HepG2 (cell line): ENCODE data around the gene OR4C45. TPM values are rescaled to one million over a fixed set of nuclear protein-coding genes. Genes with fewer than 3 reads are reported as not detected.

Experiments
- ATAC-seq: fragments of 200-7000 bp; cut with Tn5 transposase; 3 replicates; pipeline ENCODE4 v1.9.1; 2020; ENCODE audit warnings: mild to moderate bottlenecking, moderate library complexity
- BruUV-seq: library from RNA; stranded (reverse); fragments of 400-500 nt; replicated peaks from 2 replicates; lab custom pipeline; 2021; lab: Mats Ljungman, UMichigan
- CTCF ChIA-PET: fragments of 300-600 bp; formaldehyde crosslinking; extraction: SDS; loops from one replicate; lab custom pipeline; 2021; ENCODE audit warnings: low total read pairs, inconsistent platforms, low intra/inter-chr PET ratio; lab: Yijun Ruan, JAX
- POLR2A ChIA-PET: fragments of 350-600 bp; sonication (Branson Sonifier 250); formaldehyde crosslinking; loops from one replicate; lab custom pipeline; 2020; ENCODE audit warnings: antibody characterized with exemption, inconsistent platforms; lab: Yijun Ruan, JAX
- DNase-seq: peaks from one replicate; pipeline ENCODE4 v3.0.0-alpha.2; 2015; ENCODE audit warnings: low spot score
- FAIRE-seq: peaks from 3 replicates; lab custom pipeline; 2011; peaks lifted over from hg19 to GRCh38; lab: Jason Lieb, UNC
- H2AFZ ChIP-seq: one replicate; pipeline ENCODE4 v1.6.1; 2011; ENCODE audit warnings: low read length, inconsistent platforms
- H3K27ac ChIP-seq: fragments of 300-600 bp; 3 replicates; pipeline ENCODE4 v1.8.0; 2011; ENCODE audit warnings: mixed run types, mild to moderate bottlenecking, mixed read lengths, low read length, inconsistent platforms; ENCODE audit not compliant: insufficient read depth; ENCODE audit errors: extremely low read length
- H3K27me3 ChIP-seq, 2 experiments: fragments of 200-600 bp in 1 of 2; 2 replicates in 1 of 2; 3 replicates in 1 of 2; pipeline versions ENCODE4 v1.6.0 to v1.8.0; 2011; ENCODE audit warnings: low read length in 2 of 2, mild to moderate bottlenecking in 2 of 2, moderate library complexity in 2 of 2, inconsistent platforms in 1 of 2; ENCODE audit not compliant: insufficient read depth in 2 of 2, control insufficient read depth in 1 of 2
- H3K36me3 ChIP-seq, 2 experiments: fragments of 200-600 bp in 1 of 2; replicated peaks in 1 of 2; 2 replicates in 1 of 2; 3 replicates in 1 of 2; pipeline versions ENCODE4 v1.5.1 to v1.8.0; 2011; ENCODE audit warnings: low read length in 2 of 2, inconsistent platforms in 1 of 2; ENCODE audit not compliant: insufficient read depth in 2 of 2, control insufficient read depth in 1 of 2
- H3K4me1 ChIP-seq: 2 replicates; pipeline ENCODE4 v1.5.1; 2012; ENCODE audit warnings: low read length, inconsistent platforms; ENCODE audit not compliant: insufficient read depth
- H3K4me2 ChIP-seq: 2 replicates; pipeline ENCODE4 v1.6.0; 2011; ENCODE audit warnings: low read depth, low read length, inconsistent platforms
- H3K4me3 ChIP-seq, 3 experiments: fragments of 200-600 bp in 1 of 3; sonication (generic), shearing (Covaris generic) in 1 of 3; replicated peaks in 1 of 3; 2 replicates each; pipeline ENCODE4 v1.5.1; 2011 to 2016; ENCODE audit warnings: low read length in 3 of 3, inconsistent platforms in 2 of 3, low read depth in 2 of 3, mild to moderate bottlenecking in 2 of 3, control low read depth in 1 of 3, mixed read lengths in 1 of 3; ENCODE audit not compliant: insufficient read depth in 1 of 3
- H3K79me2 ChIP-seq: one replicate; pipeline ENCODE4 v1.6.1; 2011; ENCODE audit warnings: low read length, inconsistent platforms; ENCODE audit not compliant: insufficient read depth
- H3K9ac ChIP-seq: 2 replicates; pipeline ENCODE4 v1.6.0; 2011; ENCODE audit warnings: mild to moderate bottlenecking, low read depth, low read length, inconsistent platforms; ENCODE audit not compliant: insufficient read depth
- H3K9me3 ChIP-seq: 2 replicates; pipeline ENCODE4 v1.5.1; 2012; ENCODE audit warnings: mild to moderate bottlenecking, low read length
- H4K20me1 ChIP-seq: 2 replicates; pipeline ENCODE4 v1.6.0; 2011; ENCODE audit warnings: inconsistent platforms, mild to moderate bottlenecking, low read length, moderate library complexity; ENCODE audit not compliant: insufficient read depth
- ARID2 ChIP-seq: sonication (generic); formaldehyde crosslinking; IDR thresholded peaks from 2 replicates; pipeline ENCODE4 v1.8.1; 2022; ENCODE audit warnings: mild to moderate bottlenecking, missing genetic modification reagents, borderline replicate concordance
- ATF1 ChIP-seq: IDR thresholded peaks from 2 replicates; pipeline ENCODE4 v1.6.1; 2016; ENCODE audit warnings: mild to moderate bottlenecking, control low read depth
- ATM ChIP-seq: fragments of 450-650 bp; IDR thresholded peaks from 2 replicates; pipeline ENCODE4 v1.7.1; 2017; ENCODE audit warnings: mild to moderate bottlenecking, borderline replicate concordance
- CBX1 ChIP-seq: IDR thresholded peaks from one replicate; pipeline ENCODE4 v1.6.1; 2016; ENCODE audit warnings: antibody characterized with exemption, low read depth
- CEBPB ChIP-seq: IDR thresholded peaks from 2 replicates; pipeline ENCODE4 v1.6.1; 2011; ENCODE audit warnings: low read depth, low read length, improper control_type of control experiment, borderline replicate concordance
- ISL2 ChIP-seq: sonication (generic); formaldehyde crosslinking; IDR thresholded peaks from 2 replicates; pipeline ENCODE4 v1.5.0; 2020; ENCODE audit warnings: missing genetic modification reagents
- KLF9 ChIP-seq: IDR thresholded peaks from 2 replicates; pipeline ENCODE4 v1.6.1; 2016; ENCODE audit warnings: low read depth
- MTERF4 ChIP-seq: sonication (generic); formaldehyde crosslinking; IDR thresholded peaks from 2 replicates; pipeline ENCODE4 v1.8.0; 2023; ENCODE audit warnings: mild to moderate bottlenecking, missing genetic modification reagents
- SOX5 ChIP-seq: IDR thresholded peaks from 2 replicates; pipeline ENCODE4 v1.6.1; 2016; ENCODE audit warnings: borderline replicate concordance
- ZBTB14 ChIP-seq: sonication (generic); formaldehyde crosslinking; IDR thresholded peaks from 2 replicates; pipeline ENCODE4 v1.4.0; 2020; ENCODE audit warnings: missing genetic modification reagents
- ZKSCAN8 ChIP-seq: IDR thresholded peaks from 2 replicates; pipeline ENCODE4 v1.6.1; 2016; ENCODE audit warnings: borderline replicate concordance, missing genetic modification reagents, missing compliant biosample characterization
- ZNF224 ChIP-seq: sonication (generic); formaldehyde crosslinking; IDR thresholded peaks from 2 replicates; pipeline ENCODE4 v1.5.0; 2020; ENCODE audit warnings: mild to moderate bottlenecking, missing genetic modification reagents
- ZNF569 ChIP-seq: sonication (generic); formaldehyde crosslinking; IDR thresholded peaks from 2 replicates; pipeline ENCODE4 v1.5.0; 2020; ENCODE audit warnings: mild to moderate bottlenecking, missing genetic modification reagents, moderate library complexity, borderline replicate concordance
- ZNF784 ChIP-seq: sonication (generic); formaldehyde crosslinking; IDR thresholded peaks from 2 replicates; pipeline ENCODE4 v1.5.1; 2020; ENCODE audit warnings: missing genetic modification reagents, mild to moderate bottlenecking, borderline replicate concordance
- ZNF788 ChIP-seq: sonication (generic); formaldehyde crosslinking; IDR thresholded peaks from 2 replicates; pipeline ENCODE4 v1.5.0; 2020; ENCODE audit warnings: mild to moderate bottlenecking, missing genetic modification reagents, borderline replicate concordance
- WGBS: methylation state at CpG from one replicate; pipeline ENCODE4 v1.1.6; 2017; ENCODE audit warnings: low lambda C conversion rate; 5-methylcytosine and 5-hydroxymethylcytosine counted together
- in situ Hi-C: cut with HindIII; loops from 2 replicates; pipeline ENCODE4 v1.10.0; 2017; ENCODE audit warnings: low pct_unique_long_range_greater_than_20kb; ENCODE audit not compliant: extremely low pct_ligation_motif_present
- intact Hi-C: fragments of 100-400 bp; cut with micrococcal nuclease; formaldehyde crosslinking; loops from one replicate; pipeline ENCODE4 v1.10.0; 2022; ENCODE audit not compliant: unreplicated experiment
- polyA plus RNA-seq, 8 experiments: library from polyadenylated mRNA; depleted of rRNA in 3 of 8; stranded (reverse) in 7 of 8; unstranded in 1 of 8; fragments of >200 nt; fragmentation: Illumina TruSeq in 4 of 8; extraction: Trizol in 4 of 8; gene quantifications; 2 replicates each; pipeline versions ENCODE4 v1.2.1 to v1.2.3, GENCODE V29; 2011 to 2016; ENCODE audit warnings: low read depth in 4 of 8, missing spikeins in 1 of 8, mixed read lengths in 1 of 8; ENCODE audit not compliant: insufficient read depth in 1 of 8
- total RNA-seq, 5 experiments: library from RNA; depleted of rRNA; stranded (reverse); fragments of >200 nt; fragmentation: Illumina TruSeq; extraction: Trizol; gene quantifications; 2 replicates each; pipeline ENCODE4 v1.2.3, GENCODE V29; 2016; ENCODE audit warnings: low read depth in 1 of 5
- TF ChIP-seq, protein P1 (sequence below): sonication (generic); formaldehyde crosslinking; IDR thresholded peaks from 2 replicates; pipeline ENCODE4 v1.4.0; 2020; ENCODE audit warnings: mild to moderate bottlenecking, missing genetic modification reagents, borderline replicate concordance

The OR4C45 gene
- total and polyA plus RNA-seq, 2 of the 13 experiments (the other 11 are each of a cell fraction or from before 2014, with no cell fraction given) = not detected

DNA sequence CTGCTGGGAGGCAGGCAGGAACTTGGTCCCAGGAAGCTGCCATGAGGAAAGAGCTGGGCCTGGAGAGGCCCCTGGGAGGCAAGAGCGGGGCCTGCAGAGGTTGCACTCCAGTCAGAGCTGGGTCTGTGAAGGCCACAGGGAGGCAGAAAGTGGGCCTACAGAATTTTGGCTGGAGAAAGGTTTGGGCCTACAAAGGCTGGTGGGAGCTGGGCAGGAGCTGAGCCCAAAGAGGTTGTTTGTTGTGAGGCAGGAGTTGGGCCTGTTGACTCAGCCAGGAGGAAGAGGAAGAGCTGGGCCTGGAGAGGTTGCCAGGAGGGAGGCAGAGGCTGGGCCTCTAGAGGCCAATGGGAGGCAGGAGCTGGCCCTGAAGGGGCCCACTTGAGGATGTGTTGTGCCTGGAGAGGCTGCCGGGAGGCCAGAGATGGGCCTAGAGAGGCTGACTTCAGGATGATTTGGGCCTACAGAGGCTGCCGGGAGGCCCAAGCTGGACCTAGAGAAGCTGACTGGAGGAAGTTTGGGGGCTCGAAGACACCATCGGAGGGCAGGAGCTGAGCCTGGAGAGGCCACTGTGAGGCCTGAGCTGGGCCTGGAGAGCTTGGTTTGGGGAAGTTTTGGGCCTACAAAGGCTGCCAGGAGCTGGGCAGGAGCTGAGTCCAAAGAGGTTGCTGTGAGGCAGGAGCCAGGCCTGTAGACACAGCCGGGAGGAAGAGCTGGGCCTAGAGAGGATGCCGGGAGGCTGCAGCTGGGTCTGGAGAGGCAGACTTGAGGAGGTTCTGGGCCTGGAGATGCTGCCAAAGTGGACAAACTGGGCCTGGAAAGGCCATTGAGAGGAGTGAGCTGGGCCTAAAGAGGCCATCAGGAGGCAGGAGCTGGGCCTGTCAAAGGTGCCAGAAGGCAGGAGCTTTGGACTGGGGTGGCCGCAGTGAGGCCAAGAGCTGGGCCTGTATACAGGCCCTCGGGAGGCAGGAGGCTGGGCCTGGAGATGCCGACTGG, 40.7 kb downstream of the OR4C45 start:
- POLR2A ChIA-PET = no interaction called here
- DNase-seq (no peak), ATAC-seq (no peak), FAIRE-seq (no peak)
- CTCF ChIA-PET = no interaction called here
- Histone ChIP-seq H3K4me2 (no peak overlapping the region), H3K27me3 (no peaks in the 10 kb centered on the region), H3K79me2 (no peaks in the 10 kb centered on the region), H4K20me1 (no peaks in the 10 kb centered on the region), H3K9me3 (peaks cover 82% of the 10 kb centered on the region), H3K4me3 (no peak overlapping the region), H2AFZ (no peak overlapping the region), H3K36me3 (no peaks in the 10 kb centered on the region), H3K9ac (no peak overlapping the region), H3K4me1 (no peaks in the 10 kb centered on the region), H3K27ac (no peak overlapping the region)
- intact Hi-C loops (no loop called here), in situ Hi-C loops (no loop called here)
- no TSS peak for BruUV-seq
- 30% methylated on average over 8 of the region's 10 CpGs for WGBS
- TF ChIP-seq ZNF784 (CRISPR knock-in tag) = no peak
- TF ChIP-seq CBX1 = no peak
- no peak for TF ChIP-seq SOX5 (CRISPR knock-in tag)
- no peak for TF ChIP-seq ZKSCAN8 (CRISPR knock-in tag)
- TF ChIP-seq, protein P1, sequence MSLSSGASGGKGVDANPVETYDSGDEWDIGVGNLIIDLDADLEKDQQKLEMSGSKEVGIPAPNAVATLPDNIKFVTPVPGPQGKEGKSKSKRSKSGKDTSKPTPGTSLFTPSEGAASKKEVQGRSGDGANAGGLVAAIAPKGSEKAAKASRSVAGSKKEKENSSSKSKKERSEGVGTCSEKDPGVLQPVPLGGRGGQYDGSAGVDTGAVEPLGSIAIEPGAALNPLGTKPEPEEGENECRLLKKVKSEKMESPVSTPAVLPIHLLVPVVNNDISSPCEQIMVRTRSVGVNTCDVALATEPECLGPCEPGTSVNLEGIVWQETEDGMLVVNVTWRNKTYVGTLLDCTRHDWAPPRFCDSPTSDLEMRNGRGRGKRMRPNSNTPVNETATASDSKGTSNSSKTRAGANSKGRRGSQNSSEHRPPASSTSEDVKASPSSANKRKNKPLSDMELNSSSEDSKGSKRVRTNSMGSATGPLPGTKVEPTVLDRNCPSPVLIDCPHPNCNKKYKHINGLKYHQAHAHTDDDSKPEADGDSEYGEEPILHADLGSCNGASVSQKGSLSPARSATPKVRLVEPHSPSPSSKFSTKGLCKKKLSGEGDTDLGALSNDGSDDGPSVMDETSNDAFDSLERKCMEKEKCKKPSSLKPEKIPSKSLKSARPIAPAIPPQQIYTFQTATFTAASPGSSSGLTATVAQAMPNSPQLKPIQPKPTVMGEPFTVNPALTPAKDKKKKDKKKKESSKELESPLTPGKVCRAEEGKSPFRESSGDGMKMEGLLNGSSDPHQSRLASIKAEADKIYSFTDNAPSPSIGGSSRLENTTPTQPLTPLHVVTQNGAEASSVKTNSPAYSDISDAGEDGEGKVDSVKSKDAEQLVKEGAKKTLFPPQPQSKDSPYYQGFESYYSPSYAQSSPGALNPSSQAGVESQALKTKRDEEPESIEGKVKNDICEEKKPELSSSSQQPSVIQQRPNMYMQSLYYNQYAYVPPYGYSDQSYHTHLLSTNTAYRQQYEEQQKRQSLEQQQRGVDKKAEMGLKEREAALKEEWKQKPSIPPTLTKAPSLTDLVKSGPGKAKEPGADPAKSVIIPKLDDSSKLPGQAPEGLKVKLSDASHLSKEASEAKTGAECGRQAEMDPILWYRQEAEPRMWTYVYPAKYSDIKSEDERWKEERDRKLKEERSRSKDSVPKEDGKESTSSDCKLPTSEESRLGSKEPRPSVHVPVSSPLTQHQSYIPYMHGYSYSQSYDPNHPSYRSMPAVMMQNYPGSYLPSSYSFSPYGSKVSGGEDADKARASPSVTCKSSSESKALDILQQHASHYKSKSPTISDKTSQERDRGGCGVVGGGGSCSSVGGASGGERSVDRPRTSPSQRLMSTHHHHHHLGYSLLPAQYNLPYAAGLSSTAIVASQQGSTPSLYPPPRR (CRISPR knock-in tag) = no peak
- no peak for TF ChIP-seq ZBTB14 (CRISPR knock-in tag)
- no peak for TF ChIP-seq ISL2 (CRISPR knock-in tag)
- no peak for TF ChIP-seq ZNF224 (CRISPR knock-in tag)
- no peak for TF ChIP-seq KLF9
- no peak for TF ChIP-seq ZNF788 (CRISPR knock-in tag)
- TF ChIP-seq ATF1 (CRISPR knock-in tag) = no peak
- no peak for TF ChIP-seq ARID2 (CRISPR knock-in tag)
- TF ChIP-seq ATM = no peak
- TF ChIP-seq ZNF569 (CRISPR knock-in tag) = no peak
- TF ChIP-seq MTERF4 (CRISPR knock-in tag) = no peak
- no peak for TF ChIP-seq CEBPB
